ENCODE data around the gene USP31.

The USP31 gene

GRCh38 chr16:23149267-23149992, at the start of gene USP31:
TSS of gene USP31 (minus strand) at chr16:23149452. CDS start at chr16:23149270, 182 bp downstream.
- peak; percentile 79 for FAIRE-seq
- peak; percentile 90 for DNase-seq (ENCODE audit: insufficient read length, low spot score)

- DNase-seq (ENCODE audit: insufficient read length, low spot score) (no peak), FAIRE-seq (no peak)
Measured at GRCh38 chr16:23196539-23196938, 47.3 kb upstream of the USP31 start.

- DNase-seq (ENCODE audit: insufficient read length, low spot score) (no peak), FAIRE-seq (no peak)
Measured at GRCh38 chr16:23195366-23195978, 46.2 kb upstream of the USP31 start.

- DNase-seq (ENCODE audit: insufficient read length, low spot score) = no peak
- FAIRE-seq = no peak
Measured at GRCh38 chr16:23194497-23195221, 45.4 kb upstream of the USP31 start.

GRCh38 chr16:23188911-23189310, 39.7 kb upstream of the USP31 start:
- DNase-seq (ENCODE audit: insufficient read length, low spot score) = no peak
- FAIRE-seq = no peak

DNA sequence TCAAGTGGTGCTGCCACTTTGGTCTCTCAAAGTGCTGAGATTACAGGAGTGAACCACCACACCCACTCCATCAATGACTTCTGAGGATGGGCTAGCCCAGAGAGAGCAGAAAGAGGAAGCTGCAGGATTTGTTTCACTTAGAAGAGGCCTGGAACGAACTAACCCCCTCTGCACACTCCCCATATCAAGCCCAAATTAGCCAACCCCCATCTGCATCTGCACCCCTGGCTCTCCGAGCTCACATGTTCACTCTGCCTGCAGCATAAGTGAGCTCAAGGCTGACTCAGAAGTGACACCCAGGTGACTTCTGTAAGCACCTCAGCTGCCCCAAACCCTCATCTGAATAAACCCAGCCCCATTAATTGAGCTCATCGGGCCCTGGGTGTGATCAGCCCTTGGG, 38.1 kb upstream of the USP31 start:
- no peak for DNase-seq (ENCODE audit: insufficient read length, low spot score)
- FAIRE-seq = no peak

DNA sequence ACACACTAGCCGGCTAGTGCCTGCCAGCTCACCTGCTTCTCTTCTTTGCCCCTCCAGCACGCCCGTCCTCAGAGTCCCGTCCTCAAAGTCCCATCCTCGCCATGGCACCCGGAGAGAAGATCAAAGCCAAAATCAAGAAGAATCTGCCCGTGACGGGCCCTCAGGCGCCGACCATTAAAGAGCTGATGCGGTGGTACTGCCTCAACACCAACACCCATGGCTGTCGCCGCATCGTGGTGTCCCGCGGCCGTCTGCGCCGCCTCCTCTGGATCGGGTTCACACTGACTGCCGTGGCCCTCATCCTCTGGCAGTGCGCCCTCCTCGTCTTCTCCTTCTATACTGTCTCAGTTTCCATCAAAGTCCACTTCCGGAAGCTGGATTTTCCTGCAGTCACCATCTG, 36.9 kb upstream of the USP31 start:
- no peak for DNase-seq (ENCODE audit: insufficient read length, low spot score)
- no peak for FAIRE-seq

DNA sequence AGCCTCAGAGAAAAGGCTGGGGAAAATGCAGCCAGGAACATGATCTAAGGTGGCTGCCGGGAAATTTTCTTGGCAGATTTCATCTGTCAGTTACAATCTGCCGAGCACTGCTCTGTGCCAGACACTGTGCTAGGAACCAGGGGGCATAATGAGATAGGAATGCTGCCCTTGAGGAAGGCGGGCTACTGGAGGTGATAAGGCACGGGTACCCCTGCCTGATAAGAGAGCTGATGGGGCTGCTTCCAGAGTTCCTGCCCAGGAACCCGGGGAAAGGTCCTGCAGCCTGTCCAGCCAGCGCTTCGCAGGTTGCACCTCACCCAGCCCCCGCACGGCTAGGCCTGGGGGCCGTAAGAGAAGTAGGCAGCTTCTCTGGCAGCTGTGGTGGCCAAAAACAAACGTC, 36.4 kb upstream of the USP31 start:
- DNase-seq (ENCODE audit: insufficient read length, low spot score) = no peak
- FAIRE-seq = no peak

DNA sequence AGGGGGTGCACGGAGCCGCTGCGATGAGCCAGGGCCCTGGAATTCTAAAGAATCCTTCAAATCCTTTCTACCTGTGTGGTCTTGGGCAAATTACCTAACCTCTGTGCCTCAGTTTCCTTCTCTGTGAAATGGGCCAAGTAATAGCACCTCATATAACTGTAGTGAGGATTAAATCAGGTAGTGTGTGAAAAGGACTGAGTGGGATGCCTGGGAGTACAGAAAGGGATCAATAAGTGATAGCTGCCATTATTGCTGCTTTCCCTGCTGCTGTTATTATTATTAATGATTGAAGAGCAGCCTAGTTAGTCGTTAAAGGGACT, 34.3 kb upstream of the USP31 start:
- DNase-seq (ENCODE audit: insufficient read length, low spot score) = no peak
- FAIRE-seq = no peak

- DNase-seq (ENCODE audit: insufficient read length, low spot score) (peak; percentile 20), FAIRE-seq (no peak)
Measured at GRCh38 chr16:23182679-23183542, 33.7 kb upstream of the USP31 start, which contains the start of gene SCNN1G. TSS of gene SCNN1G (plus strand) at chr16:23182745. CDS start at chr16:23186272, 3,527 bp downstream.

DNA sequence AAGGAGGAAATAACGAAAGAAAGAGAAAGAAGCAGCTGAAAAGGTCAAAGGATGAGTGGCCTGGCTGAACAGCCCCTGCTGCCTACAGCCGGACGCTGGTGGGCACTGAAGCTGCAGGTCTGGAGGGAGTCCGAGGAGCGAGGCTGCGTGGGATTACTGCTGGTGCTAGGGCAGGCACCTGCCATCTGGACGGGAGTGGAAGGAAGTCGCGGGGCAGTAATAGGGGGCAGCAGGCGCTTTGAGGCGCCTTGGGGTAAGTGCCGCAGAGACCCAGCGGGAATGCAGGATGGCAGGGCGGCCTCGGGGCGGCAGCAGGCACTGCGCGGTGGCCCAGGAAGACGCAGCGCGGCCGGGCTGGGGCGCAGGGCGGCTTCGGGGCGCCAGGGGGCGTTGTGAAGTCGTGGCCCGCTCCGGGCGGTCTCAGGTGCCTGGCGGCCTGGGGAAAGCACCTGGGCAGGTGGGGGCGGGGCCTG, 33.0 kb upstream of the USP31 start:
- DNase-seq (ENCODE audit: insufficient read length, low spot score) (peak; percentile 93), FAIRE-seq (peak; percentile 44)

- DNase-seq (ENCODE audit: insufficient read length, low spot score) (no peak), FAIRE-seq (no peak)
Measured at GRCh38 chr16:23181506-23181905, 32.3 kb upstream of the USP31 start.

DNA sequence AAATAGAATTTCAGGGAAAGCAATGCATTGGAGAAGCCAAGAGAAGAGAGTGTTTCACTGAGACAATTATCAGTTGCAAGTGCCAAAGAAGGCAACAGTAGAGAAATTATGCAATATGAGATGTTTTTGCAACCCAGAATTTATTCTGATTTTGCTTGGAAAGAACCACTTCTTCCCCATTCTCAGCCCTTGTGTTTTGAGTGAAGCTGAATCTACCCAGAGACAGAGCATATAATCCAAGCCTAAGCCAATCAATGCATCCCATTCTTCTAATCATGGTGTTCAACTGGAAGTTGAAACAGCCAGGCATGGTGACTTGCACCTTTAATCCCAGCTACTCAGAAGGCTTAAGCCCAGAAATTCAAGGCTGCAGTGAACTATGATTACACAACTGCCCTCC, 26.4 kb upstream of the USP31 start:
- DNase-seq (ENCODE audit: insufficient read length, low spot score) (no peak), FAIRE-seq (no peak)

- FAIRE-seq (no peak), DNase-seq (ENCODE audit: insufficient read length, low spot score) (no peak)
Measured at GRCh38 chr16:23174622-23175021, 25.4 kb upstream of the USP31 start.

DNA sequence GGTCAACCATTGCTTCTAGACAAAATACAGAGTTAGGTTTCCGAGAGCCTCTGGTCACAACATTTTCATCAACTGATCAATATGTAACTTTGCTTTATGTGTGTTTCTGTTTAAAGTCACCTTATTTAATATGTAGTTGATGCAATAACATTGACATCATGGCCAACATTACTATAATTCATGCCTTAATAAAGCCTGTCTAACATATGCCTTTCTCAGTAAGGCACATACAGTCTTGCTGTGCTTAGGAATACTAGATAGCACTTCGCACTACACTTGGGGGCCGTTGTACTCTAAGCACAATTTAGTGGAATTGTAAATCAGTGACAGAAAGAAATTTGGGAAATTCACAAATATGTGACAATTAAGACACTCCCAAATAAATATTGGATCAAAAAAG, 23.7 kb upstream of the USP31 start:
- DNase-seq (ENCODE audit: insufficient read length, low spot score) (no peak), FAIRE-seq (no peak)

DNA sequence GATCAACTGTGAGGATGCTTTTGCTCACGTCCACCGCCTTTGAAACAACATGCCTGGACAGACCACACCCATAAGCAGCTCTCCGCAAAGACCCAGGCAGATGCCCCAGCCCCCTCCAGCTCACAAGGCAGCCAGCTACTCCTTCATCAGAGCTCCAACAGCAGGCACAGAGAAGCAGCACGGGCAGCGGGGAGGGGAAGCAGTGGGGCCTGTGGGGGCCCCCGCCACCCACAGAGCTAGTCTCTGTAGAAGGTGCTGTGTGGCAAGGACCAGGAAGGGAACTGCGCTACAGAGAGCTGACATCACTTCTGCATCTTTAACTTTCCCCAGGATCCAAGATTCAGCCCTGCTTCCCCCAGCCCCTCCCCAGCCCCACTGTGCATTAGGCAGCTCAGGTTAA, 23.3 kb upstream of the USP31 start:
- FAIRE-seq = no peak
- DNase-seq (ENCODE audit: insufficient read length, low spot score) = no peak

- DNase-seq (ENCODE audit: insufficient read length, low spot score) (no peak), FAIRE-seq (no peak)
Measured at GRCh38 chr16:23164736-23165135, 15.5 kb upstream of the USP31 start.

DNA sequence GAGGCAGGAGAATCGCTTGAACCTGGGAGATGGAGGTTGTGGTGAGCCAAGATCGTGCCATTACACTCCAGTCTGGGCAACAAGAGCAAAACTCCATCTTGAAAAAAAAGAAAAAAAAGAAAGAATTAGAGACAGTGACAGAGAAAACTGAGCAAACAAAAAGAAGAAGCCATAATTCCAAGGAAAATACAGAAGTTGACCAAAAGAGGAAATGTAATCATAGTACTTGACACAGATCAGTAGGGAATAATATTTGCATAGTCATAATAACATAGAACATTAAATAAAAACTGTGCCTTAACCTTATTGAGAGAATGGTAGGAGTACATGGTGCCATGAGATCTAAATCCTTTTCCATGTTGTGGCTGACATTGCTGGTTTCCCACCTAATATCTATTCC, 14.7 kb upstream of the USP31 start:
- FAIRE-seq (no peak), DNase-seq (ENCODE audit: insufficient read length, low spot score) (no peak)

GRCh38 chr16:23160574-23160973, 11.3 kb upstream of the USP31 start:
- FAIRE-seq (no peak), DNase-seq (ENCODE audit: insufficient read length, low spot score) (no peak)

DNA sequence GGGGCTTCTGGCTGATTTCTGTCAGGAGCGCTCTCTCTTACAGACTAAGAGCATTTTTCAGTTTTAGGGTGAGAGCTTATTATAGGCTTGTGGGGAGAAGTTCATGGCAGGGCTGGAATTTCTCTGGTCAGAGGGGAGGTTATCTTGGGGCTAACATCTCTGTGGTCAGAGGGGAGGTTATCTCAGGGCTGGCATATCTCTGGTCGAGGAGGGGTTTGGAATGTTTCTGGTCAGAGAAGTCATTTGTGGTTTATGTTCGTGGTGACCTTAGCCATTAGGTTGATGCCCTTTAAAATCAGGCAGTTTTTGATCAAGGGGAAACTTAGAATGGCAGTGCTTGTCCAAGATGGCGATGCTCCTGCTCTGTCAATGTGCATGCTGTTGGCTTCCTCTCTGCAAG, 10.8 kb upstream of the USP31 start:
- no peak for DNase-seq (ENCODE audit: insufficient read length, low spot score)
- no peak for FAIRE-seq

DNA sequence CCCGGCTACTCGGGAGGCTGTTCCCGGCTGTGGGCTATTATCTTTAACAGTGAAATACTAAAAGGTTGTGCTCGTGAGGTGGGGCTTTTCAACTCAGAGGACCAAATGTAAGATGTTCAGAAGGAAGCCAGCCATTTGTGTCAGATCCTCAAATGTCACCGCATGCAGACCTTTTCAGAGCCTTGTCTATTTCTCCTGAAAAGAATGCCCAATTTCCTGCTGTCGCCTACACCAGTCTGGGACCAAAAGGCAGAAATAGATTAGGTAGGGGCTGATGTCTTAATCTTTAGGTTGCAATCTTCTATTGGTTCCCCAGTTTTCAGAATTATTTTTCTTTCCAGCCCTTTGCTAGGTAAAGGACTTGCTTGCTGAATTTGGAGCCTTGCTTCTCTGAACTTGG, 8.9 kb upstream of the USP31 start:
- no peak for DNase-seq (ENCODE audit: insufficient read length, low spot score)
- FAIRE-seq = no peak

Data from GM19239 (cell line).